GM18873 (cell line): ENCODE results near the gene CIITA.

ENCODE experiments used
- ATAC-seq: cut with Tn5 transposase; IDR thresholded peaks from one replicate; pipeline ENCODE4 v1.9.1; 2021; ENCODE audit warnings: mild to moderate bottlenecking, moderate library complexity, moderate number of reproducible peaks; ENCODE audit not compliant: unreplicated experiment, low FRiP score

Gene CIITA

DNA sequence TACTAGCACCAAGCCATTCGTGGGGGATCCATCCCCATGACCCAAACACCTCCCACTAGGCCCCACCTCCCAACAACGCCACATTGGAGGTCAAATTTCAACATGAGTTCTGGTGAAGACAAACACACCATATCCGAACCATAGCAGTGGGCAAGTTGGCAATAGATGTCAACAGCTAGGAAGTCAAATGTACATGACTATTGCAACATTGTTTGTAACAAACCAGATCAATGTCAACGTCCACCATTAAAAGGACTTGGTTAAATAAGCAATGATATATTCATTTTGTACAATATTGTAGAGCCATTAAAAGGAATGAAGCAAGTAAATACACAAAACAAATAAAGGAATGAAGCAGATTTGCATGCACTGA, 26.5 kb upstream of the CIITA start:
- no peak for ATAC-seq

DNA sequence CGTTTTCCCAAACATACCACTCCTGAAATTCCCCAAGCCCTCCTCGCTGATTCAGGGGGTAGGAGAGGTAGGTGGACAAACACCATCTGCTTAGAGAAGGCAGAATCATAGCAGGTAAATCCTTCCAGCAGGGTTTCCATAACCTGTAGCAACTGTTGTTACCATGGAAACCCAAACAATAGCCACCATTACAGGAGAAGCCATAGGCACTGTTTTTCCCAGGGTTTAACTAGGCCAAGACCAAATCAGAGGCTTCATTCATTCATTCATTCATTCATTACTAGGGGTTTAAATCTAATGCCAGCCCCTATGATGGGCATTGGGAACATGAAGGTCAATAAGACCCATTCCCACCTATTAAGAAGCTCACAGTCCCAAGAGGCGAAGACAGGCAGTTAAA, 25.5 kb upstream of the CIITA start:
- no peak for ATAC-seq

DNA sequence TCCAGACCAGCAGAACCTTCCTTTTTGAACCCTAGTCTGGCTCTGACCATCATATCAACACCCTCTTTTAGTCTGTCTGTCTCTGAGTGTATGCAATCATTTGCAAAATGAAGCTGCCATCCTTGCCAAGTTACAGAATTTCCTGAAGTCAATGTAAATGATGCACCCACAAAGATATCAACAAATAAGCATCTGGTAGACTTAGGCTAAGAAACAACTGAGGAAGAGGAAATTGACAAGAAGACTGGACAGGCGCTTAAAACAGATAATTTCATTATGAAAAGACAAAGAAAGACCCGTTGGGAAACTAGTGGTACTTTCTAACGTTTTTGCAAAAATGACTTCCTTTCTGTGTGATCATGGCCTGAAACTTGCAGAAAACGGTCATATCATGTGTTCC, 24.7 kb upstream of the CIITA start:
- no peak for ATAC-seq

- ATAC-seq = no peak
Observed at GRCh38 chr16:10852948-10853347, 24.1 kb upstream of the CIITA start.

GRCh38 chr16:10856042-10856441, 21.0 kb upstream of the CIITA start:
- ATAC-seq = no peak

DNA sequence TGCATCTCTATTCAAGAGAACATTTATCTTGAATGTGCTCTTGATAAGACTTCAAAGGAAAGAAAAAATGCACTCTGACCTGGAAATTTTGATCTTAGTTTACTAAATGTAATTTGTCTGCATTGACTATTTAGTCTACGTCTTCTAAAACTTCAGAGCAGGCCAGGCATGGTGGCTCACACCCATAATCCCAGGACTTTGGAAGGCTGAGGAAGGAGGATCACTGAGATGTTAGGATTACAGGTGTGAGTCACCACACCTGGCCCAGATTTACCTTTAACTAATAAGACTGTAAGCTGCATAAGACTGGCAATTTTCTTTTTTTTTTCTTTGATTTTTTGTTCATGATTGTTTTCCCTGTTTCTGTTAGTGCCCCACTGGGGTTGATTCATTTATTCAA, 18.8 kb upstream of the CIITA start:
- no peak for ATAC-seq

- ATAC-seq = no peak
Observed at GRCh38 chr16:10859020-10859419, 18.0 kb upstream of the CIITA start.

GRCh38 chr16:10859658-10860057, 17.3 kb upstream of the CIITA start:
- no peak for ATAC-seq

GRCh38 chr16:10862438-10862837, 14.6 kb upstream of the CIITA start:
- ATAC-seq = no peak

DNA sequence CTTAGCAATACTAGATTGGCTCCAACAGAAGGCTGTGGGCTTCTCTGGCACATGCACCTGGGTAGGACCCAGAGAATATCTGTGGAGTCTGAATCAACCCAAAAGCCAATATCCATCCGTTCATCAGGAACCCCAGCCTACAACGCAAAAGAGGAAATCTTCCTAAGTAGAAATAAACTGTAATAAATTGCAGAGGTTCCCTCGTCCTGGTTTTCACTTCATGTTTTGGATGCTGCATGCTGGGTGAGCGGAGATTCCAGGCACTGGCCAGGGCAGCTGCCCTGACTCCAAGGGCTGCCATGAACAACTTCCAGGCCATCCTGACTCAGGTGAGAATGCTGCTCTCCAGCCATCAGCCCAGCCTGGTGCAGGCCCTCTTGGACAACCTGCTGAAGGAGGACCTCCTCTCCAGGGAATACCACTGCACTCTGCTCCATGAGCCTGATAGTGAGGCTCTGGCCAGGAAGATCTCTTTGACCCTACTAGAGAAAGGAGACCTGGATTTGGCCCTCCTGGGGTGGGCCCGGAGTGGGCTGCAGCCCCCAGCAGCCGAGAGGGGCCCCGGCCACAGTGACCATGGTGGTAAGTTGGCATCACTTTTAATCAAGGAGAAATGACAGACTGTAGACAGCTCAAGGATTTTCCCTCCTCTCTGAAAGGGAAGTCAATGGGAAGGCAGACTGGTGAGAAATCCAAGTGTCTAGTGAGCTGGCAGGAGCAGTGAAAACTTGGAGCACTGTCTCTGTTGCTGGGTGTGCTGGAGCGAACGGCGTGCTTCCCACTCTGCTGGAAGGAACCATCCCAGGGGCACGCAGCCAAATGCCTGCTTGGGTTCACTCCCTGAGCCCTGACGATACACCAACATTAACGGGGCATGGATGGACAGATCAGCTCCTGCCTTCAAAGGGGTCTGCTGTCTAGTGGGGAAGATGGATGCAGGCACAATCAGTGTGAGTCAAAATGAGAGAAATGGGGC, 10.7 kb upstream of the CIITA start:
- ATAC-seq = no peak

DNA sequence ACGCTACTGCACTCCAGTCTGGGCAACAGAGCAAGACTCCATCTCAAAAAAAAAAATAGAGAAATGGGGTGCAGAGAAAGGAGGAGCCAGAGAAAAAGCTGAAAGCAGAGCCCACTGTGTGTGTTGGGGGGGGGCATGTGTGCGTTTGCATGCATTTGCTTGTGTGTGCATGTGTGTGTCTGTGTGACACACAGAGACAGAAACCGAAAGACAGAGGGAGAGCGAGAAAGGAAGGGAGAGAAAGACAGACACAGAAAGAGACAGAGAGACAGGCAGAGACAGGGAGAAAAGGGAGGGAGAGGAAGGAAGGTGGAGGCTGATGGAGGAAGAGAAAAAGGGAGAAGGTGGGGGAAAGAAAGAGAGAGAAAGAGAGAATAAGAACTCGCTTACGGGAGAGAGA, 9.8 kb upstream of the CIITA start:
- no peak for ATAC-seq

DNA sequence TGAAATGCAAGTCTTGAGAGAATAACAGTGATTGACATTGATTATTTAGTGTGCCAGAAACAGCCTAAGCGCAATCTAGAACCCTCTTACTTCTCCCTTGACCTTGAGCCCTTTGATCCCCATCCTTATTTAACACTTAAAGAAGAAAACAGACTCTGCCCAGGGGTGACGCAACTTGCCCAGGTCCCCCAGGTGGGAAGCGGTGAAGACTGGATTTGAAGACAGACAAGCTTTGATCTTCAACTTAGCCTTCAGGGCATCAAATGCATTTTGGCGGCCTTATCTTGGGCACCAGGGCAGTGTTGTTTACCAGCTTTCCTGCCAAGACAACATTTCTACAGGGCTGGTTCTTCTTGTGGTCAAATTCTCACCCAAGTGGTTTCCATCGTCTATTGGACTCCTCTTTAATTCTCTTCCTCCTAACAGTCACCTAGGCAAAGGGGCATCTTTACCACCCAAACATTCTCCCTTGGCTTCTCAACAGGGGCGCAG, 8.9 kb upstream of the CIITA start:
- no peak for ATAC-seq

DNA sequence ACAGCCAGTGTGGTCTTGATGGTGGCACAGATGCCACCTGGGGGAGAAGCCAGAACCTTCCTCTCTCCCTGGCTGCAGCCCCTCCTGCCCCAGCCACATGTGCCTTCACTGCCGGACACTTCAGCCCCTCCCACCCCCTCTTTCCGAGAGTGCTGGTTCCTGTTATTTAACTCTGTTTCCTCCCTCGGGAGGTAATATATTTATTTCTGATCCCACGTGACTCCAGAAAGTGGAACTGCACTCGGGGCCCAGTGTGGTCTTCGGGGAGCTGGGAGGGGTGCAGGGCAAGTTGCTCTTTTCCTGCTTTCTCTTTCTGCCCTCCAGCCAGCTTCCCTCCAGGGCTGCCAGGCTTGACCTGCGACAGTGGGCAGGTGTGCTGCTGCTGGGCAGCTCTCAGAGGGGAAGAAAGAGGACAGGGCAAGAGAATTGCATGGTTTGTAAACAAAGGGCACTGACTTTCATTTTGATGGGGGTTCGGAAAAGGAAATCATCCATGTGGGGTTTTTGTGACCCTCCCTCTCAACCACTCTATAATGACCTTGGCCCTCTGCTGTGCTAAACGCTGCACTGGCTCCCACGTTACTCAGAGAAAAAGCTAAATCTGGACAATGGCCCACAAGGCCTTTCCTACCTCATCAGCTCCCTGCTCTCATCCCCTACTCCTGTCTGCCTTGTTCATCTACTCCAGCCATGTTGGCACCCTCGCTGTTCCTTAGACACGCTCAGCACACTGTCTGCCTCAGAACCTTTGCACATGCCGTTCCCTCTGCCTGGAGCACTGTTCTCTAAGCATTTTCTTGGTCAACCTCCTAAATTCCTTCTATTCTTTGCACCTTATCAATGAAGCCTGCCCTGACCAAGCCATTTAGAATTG, 8.2 kb upstream of the CIITA start:
- no peak for ATAC-seq

- no peak for ATAC-seq
Observed at GRCh38 chr16:10870137-10870776, 6.7 kb upstream of the CIITA start.

- no peak for ATAC-seq
Observed at GRCh38 chr16:10870808-10871156, 6.2 kb upstream of the CIITA start.

DNA sequence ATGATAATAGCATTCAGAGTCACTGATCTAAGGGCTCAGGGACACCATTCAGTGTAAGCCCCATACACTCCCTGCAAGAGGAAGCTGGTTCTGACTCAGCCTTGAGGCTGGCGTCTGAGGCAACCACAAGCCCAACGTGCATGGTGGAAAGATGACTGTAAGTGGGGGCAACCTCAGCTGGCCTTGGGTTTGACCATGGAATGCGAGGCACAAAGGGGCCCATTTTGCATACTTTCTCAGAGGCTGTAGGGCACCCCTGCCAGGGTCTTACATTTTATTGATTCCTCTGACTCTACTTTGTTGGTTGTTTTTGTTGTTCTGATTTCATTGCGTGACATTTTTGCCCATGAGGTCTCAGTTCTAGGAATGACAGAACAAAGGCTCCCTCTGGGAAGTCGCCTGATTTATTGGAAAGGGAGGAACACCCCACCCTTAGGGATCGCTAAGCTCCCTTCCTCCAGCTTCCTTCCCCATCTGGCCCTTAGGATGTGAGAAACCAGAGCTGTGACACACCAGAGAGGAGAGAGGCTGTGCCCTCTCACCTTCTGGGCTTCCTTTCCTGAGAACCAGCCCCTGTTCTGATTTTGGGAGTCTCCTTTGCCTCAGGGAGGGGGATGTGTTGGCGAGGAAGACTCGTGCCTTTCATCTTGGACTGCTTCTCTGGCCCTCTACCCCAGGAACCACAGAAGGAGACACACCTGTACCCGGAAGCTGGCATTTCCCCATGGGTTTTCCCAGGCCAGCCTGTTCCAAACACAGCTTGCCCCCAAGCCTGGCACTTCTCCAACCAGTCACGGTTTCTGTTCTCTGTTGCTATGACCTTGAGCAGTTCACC, 5.6 kb upstream of the CIITA start:
- ATAC-seq = no peak

DNA sequence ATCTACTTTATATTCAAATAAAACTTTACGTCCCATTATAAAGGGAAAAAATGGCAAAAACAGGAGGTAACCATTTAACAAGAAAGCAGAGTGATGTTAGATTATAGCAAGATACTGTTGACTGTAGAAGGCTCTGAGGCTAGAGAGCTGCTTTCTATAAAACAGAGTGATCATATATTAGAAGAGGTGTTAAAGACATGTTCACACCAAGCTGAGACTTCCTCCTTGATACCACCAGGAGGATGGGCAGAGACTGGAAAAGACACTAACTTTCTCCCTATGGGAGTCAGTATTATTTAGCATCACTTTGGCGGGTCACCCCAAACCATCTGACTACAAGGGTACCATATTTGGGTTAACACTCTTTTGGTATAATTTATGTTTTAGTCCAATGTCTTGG, 687 bp upstream of the CIITA start:
- ATAC-seq = no peak

DNA sequence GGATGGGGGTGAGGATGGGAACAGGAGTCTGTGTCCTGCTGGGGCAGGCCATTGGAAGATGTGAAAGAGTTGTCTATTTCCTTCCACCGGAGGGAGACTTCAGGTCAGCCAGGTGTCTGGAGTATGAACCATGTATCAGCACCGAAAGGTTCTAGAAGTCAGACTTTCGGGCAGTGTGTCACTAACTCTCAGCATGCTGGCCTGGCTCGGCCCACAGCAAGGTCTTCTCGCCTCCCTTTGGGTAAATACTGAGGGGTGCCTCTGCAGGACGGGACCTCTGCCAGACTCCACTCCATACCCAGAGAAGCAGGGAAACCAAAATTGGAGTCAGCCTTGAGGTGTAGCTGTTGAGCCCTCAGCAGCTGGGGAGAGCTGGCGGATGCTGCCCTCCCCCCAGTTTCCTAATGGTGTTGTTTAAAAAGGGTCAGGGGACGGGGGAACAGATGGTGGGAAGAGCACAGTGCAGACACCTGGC, 507 bp downstream of the CIITA start:
- no peak for ATAC-seq

DNA sequence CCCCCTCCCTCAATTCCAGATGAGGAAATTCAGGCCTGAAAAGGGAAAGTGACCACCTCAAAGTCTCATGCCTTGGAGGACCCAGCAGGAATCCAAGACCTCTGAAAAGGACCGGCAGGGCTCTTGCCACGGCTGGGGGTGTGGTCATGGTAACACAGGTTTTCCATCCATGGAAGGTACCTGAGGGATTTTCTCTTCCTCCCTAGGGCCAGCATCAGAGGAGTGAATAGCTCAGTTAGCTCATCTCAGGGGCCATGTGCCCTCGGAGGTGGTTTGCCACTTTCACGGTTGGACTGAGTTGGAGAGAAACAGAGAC, 1.3 kb downstream of the CIITA start:
- ATAC-seq = no peak
